ENCODE measurements around the gene MBLAC1. TPM values are rescaled to one million over a fixed set of nuclear protein-coding genes. Genes with fewer than 3 reads are reported as not detected.

MBLAC1 gene
- total RNA-seq, 1 donor, result 2.2 TPM

- no peak for TF ChIP-seq CTCF (IDR thresholded peaks at IDR 0.05; ENCODE audit: extremely low read depth, low read depth, low read length)
- peaks cover 7% of the 10 kb centered on the region for H4K20me1 ChIP-seq (ENCODE audit: insufficient read depth, low read length)
These were observed 31.1 kb upstream of the MBLAC1 start for GRCh38 chr7:100095704-100096103.

GRCh38 chr7:100098913-100099312, 27.9 kb upstream of the MBLAC1 start:
- Histone ChIP-seq H3K4me3 (ENCODE audit: insufficient read depth, low read length) (no peak overlapping the region), H4K20me1 (ENCODE audit: insufficient read depth, low read length) (peaks cover 1% of the 10 kb centered on the region), H3K27me3 (ENCODE audit: insufficient read depth, low read length) (no peaks in the 10 kb centered on the region), H3K9me3 (ENCODE audit: low read depth, low read length) (no peaks in the 10 kb centered on the region), H3K36me3 (ENCODE audit: insufficient read depth, low read length) (peaks cover 58% of the 10 kb centered on the region), H3K79me2 (ENCODE audit: insufficient read depth, low read length) (peaks cover 49% of the 10 kb centered on the region), H3K4me2 (ENCODE audit: insufficient read depth, low read length) (peak overlapping the region; percentile 97), H2AFZ (ENCODE audit: low read length) (no peak overlapping the region), H3K27ac (ENCODE audit: low read depth, low read length) (no peak overlapping the region), H3K4me1 (ENCODE audit: insufficient read depth, low read length) (peaks cover 25% of the 10 kb centered on the region)
- TF ChIP-seq CTCF (IDR thresholded peaks at IDR 0.05; ENCODE audit: extremely low read depth, low read depth, low read length), result no peak
- DNase-seq (ENCODE audit: insufficient read length, low spot score, missing footprints), result no peak

More at GRCh38 chr7:100095704-100096103, 31.1 kb upstream of the MBLAC1 start:
- no peak overlapping the region for H3K4me2 ChIP-seq (ENCODE audit: insufficient read depth, low read length)
- no peak overlapping the region for H3K4me3 ChIP-seq (ENCODE audit: insufficient read depth, low read length)
- peaks cover 89% of the 10 kb centered on the region for H3K36me3 ChIP-seq (ENCODE audit: insufficient read depth, low read length)
- no peaks in the 10 kb centered on the region for H3K27me3 ChIP-seq (ENCODE audit: insufficient read depth, low read length)
- no peak overlapping the region for H2AFZ ChIP-seq (ENCODE audit: low read length)
- no peak overlapping the region for H3K27ac ChIP-seq (ENCODE audit: low read depth, low read length)
- H3K9me3 ChIP-seq (ENCODE audit: low read depth, low read length), result no peaks in the 10 kb centered on the region
- H3K79me2 ChIP-seq (ENCODE audit: insufficient read depth, low read length), result peaks cover 59% of the 10 kb centered on the region
- peaks cover 9% of the 10 kb centered on the region for H3K4me1 ChIP-seq (ENCODE audit: insufficient read depth, low read length)
- DNase-seq (ENCODE audit: insufficient read length, low spot score, missing footprints), result no peak

- TF ChIP-seq CTCF (IDR thresholded peaks at IDR 0.05; ENCODE audit: extremely low read depth, low read depth, low read length), result no peak
- Histone ChIP-seq H2AFZ (ENCODE audit: low read length) (no peak overlapping the region), H3K27me3 (ENCODE audit: insufficient read depth, low read length) (no peaks in the 10 kb centered on the region), H3K4me1 (ENCODE audit: insufficient read depth, low read length) (peaks cover 25% of the 10 kb centered on the region), H3K27ac (ENCODE audit: low read depth, low read length) (peak overlapping the region; percentile 58), H3K79me2 (ENCODE audit: insufficient read depth, low read length) (peaks cover 45% of the 10 kb centered on the region), H3K4me3 (ENCODE audit: insufficient read depth, low read length) (peak overlapping the region; percentile 90), H3K4me2 (ENCODE audit: insufficient read depth, low read length) (peak overlapping the region; percentile 97), H4K20me1 (ENCODE audit: insufficient read depth, low read length) (no peaks in the 10 kb centered on the region), H3K36me3 (ENCODE audit: insufficient read depth, low read length) (peaks cover 58% of the 10 kb centered on the region), H3K9me3 (ENCODE audit: low read depth, low read length) (no peaks in the 10 kb centered on the region)
- no peak for DNase-seq (ENCODE audit: insufficient read length, low spot score, missing footprints)
These were observed 27.3 kb upstream of the MBLAC1 start for GRCh38 chr7:100099452-100099851.

GRCh38 chr7:100100420-100101015, 26.2 kb upstream of the MBLAC1 start:
- TF ChIP-seq CTCF (IDR thresholded peaks at IDR 0.05; ENCODE audit: extremely low read depth, low read depth, low read length), result no peak
- H3K27me3 ChIP-seq (ENCODE audit: insufficient read depth, low read length), result no peaks in the 10 kb centered on the region
- peaks cover 25% of the 10 kb centered on the region for H3K4me1 ChIP-seq (ENCODE audit: insufficient read depth, low read length)
- peak overlapping the region; percentile 57 for H2AFZ ChIP-seq (ENCODE audit: low read length)
- peaks cover 42% of the 10 kb centered on the region for H3K79me2 ChIP-seq (ENCODE audit: insufficient read depth, low read length)
- peak overlapping the region; percentile 90 for H3K4me3 ChIP-seq (ENCODE audit: insufficient read depth, low read length)
- peaks cover 50% of the 10 kb centered on the region for H3K36me3 ChIP-seq (ENCODE audit: insufficient read depth, low read length)
- H3K4me2 ChIP-seq (ENCODE audit: insufficient read depth, low read length), result peak overlapping the region; percentile 97
- no peaks in the 10 kb centered on the region for H3K9me3 ChIP-seq (ENCODE audit: low read depth, low read length)
- H4K20me1 ChIP-seq (ENCODE audit: insufficient read depth, low read length), result no peaks in the 10 kb centered on the region
- H3K27ac ChIP-seq (ENCODE audit: low read depth, low read length), result peak overlapping the region; percentile 76
- DNase-seq (ENCODE audit: insufficient read length, low spot score, missing footprints), result peak; percentile 99

Data from osteoblast (primary cell).